HepG2 (cell line): ENCODE data around the gene SRRM4. TPM values are rescaled to one million over a fixed set of nuclear protein-coding genes. Genes with fewer than 3 reads are reported as not detected.

Experiments used
- ATAC-seq: fragments of 200-7000 bp; cut with Tn5 transposase; 3 replicates; pipeline ENCODE4 v1.9.1; 2020; ENCODE audit warnings: mild to moderate bottlenecking, moderate library complexity
- BruUV-seq: library from RNA; stranded (reverse); fragments of 400-500 nt; replicated peaks from 2 replicates; lab custom pipeline; 2021; lab: Mats Ljungman, UMichigan
- CTCF ChIA-PET: fragments of 300-600 bp; formaldehyde crosslinking; extraction: SDS; loops from one replicate; lab custom pipeline; 2021; ENCODE audit warnings: low total read pairs, inconsistent platforms, low intra/inter-chr PET ratio; lab: Yijun Ruan, JAX
- POLR2A ChIA-PET: fragments of 350-600 bp; sonication (Branson Sonifier 250); formaldehyde crosslinking; loops from one replicate; lab custom pipeline; 2020; ENCODE audit warnings: antibody characterized with exemption, inconsistent platforms; lab: Yijun Ruan, JAX
- DNase-seq: peaks from one replicate; pipeline ENCODE4 v3.0.0-alpha.2; 2015; ENCODE audit warnings: low spot score
- FAIRE-seq: peaks from 3 replicates; lab custom pipeline; 2011; peaks lifted over from hg19 to GRCh38; lab: Jason Lieb, UNC
- H2AFZ ChIP-seq: one replicate; pipeline ENCODE4 v1.6.1; 2011; ENCODE audit warnings: low read length, inconsistent platforms
- H3K27ac ChIP-seq: fragments of 300-600 bp; 3 replicates; pipeline ENCODE4 v1.8.0; 2011; ENCODE audit warnings: mixed run types, mild to moderate bottlenecking, mixed read lengths, low read length, inconsistent platforms; ENCODE audit not compliant: insufficient read depth; ENCODE audit errors: extremely low read length
- H3K27me3 ChIP-seq, 2 experiments: fragments of 200-600 bp in 1 of 2; 2 replicates in 1 of 2; 3 replicates in 1 of 2; pipeline versions ENCODE4 v1.6.0 to v1.8.0; 2011; ENCODE audit warnings: low read length in 2 of 2, mild to moderate bottlenecking in 2 of 2, moderate library complexity in 2 of 2, inconsistent platforms in 1 of 2; ENCODE audit not compliant: insufficient read depth in 2 of 2, control insufficient read depth in 1 of 2
- H3K36me3 ChIP-seq, 2 experiments: fragments of 200-600 bp in 1 of 2; replicated peaks in 1 of 2; 2 replicates in 1 of 2; 3 replicates in 1 of 2; pipeline versions ENCODE4 v1.5.1 to v1.8.0; 2011; ENCODE audit warnings: low read length in 2 of 2, inconsistent platforms in 1 of 2; ENCODE audit not compliant: insufficient read depth in 2 of 2, control insufficient read depth in 1 of 2
- H3K4me1 ChIP-seq: 2 replicates; pipeline ENCODE4 v1.5.1; 2012; ENCODE audit warnings: low read length, inconsistent platforms; ENCODE audit not compliant: insufficient read depth
- H3K4me2 ChIP-seq: 2 replicates; pipeline ENCODE4 v1.6.0; 2011; ENCODE audit warnings: low read depth, low read length, inconsistent platforms
- H3K4me3 ChIP-seq, 3 experiments: fragments of 200-600 bp in 1 of 3; sonication (generic), shearing (Covaris generic) in 1 of 3; replicated peaks in 1 of 3; 2 replicates each; pipeline ENCODE4 v1.5.1; 2011 to 2016; ENCODE audit warnings: low read length in 3 of 3, inconsistent platforms in 2 of 3, low read depth in 2 of 3, mild to moderate bottlenecking in 2 of 3, control low read depth in 1 of 3, mixed read lengths in 1 of 3; ENCODE audit not compliant: insufficient read depth in 1 of 3
- H3K79me2 ChIP-seq: one replicate; pipeline ENCODE4 v1.6.1; 2011; ENCODE audit warnings: low read length, inconsistent platforms; ENCODE audit not compliant: insufficient read depth
- H3K9ac ChIP-seq: 2 replicates; pipeline ENCODE4 v1.6.0; 2011; ENCODE audit warnings: mild to moderate bottlenecking, low read depth, low read length, inconsistent platforms; ENCODE audit not compliant: insufficient read depth
- H3K9me3 ChIP-seq: 2 replicates; pipeline ENCODE4 v1.5.1; 2012; ENCODE audit warnings: mild to moderate bottlenecking, low read length
- H4K20me1 ChIP-seq: 2 replicates; pipeline ENCODE4 v1.6.0; 2011; ENCODE audit warnings: inconsistent platforms, mild to moderate bottlenecking, low read length, moderate library complexity; ENCODE audit not compliant: insufficient read depth
- ISX ChIP-seq: sonication (generic); formaldehyde crosslinking; conservative IDR thresholded peaks from 2 replicates; pipeline ENCODE4 v1.5.0; 2020; ENCODE audit warnings: missing genetic modification reagents
- MTF2 ChIP-seq: sonication (generic); formaldehyde crosslinking; IDR thresholded peaks from 2 replicates; pipeline ENCODE4 v1.5.0; 2020; ENCODE audit warnings: missing genetic modification reagents, borderline replicate concordance
- ZNF460 ChIP-seq: sonication (generic); formaldehyde crosslinking; IDR thresholded peaks from 2 replicates; pipeline ENCODE4 v1.5.1; 2020; ENCODE audit warnings: missing genetic modification reagents, mild to moderate bottlenecking, borderline replicate concordance
- ZNF552 ChIP-seq: sonication (generic); formaldehyde crosslinking; IDR thresholded peaks from 2 replicates; pipeline ENCODE4 v1.9.0; 2022; ENCODE audit warnings: missing genetic modification reagents, mild to moderate bottlenecking, borderline replicate concordance
- ZNF629 ChIP-seq: sonication (generic); formaldehyde crosslinking; conservative IDR thresholded peaks from 2 replicates; pipeline ENCODE4 v1.5.0; 2020; ENCODE audit warnings: missing genetic modification reagents
- ZNF768 ChIP-seq: sonication (generic); formaldehyde crosslinking; IDR thresholded peaks from 2 replicates; pipeline ENCODE4 v1.4.0; 2020; ENCODE audit warnings: missing genetic modification reagents
- WGBS: methylation state at CpG from one replicate; pipeline ENCODE4 v1.1.6; 2017; ENCODE audit warnings: low lambda C conversion rate; 5-methylcytosine and 5-hydroxymethylcytosine counted together
- in situ Hi-C: cut with HindIII; loops from 2 replicates; pipeline ENCODE4 v1.10.0; 2017; ENCODE audit warnings: low pct_unique_long_range_greater_than_20kb; ENCODE audit not compliant: extremely low pct_ligation_motif_present
- intact Hi-C: fragments of 100-400 bp; cut with micrococcal nuclease; formaldehyde crosslinking; loops from one replicate; pipeline ENCODE4 v1.10.0; 2022; ENCODE audit not compliant: unreplicated experiment
- polyA plus RNA-seq, 8 experiments: library from polyadenylated mRNA; depleted of rRNA in 3 of 8; stranded (reverse) in 7 of 8; unstranded in 1 of 8; fragments of >200 nt; fragmentation: Illumina TruSeq in 4 of 8; extraction: Trizol in 4 of 8; gene quantifications; 2 replicates each; pipeline versions ENCODE4 v1.2.1 to v1.2.3, GENCODE V29; 2011 to 2016; ENCODE audit warnings: low read depth in 4 of 8, missing spikeins in 1 of 8, mixed read lengths in 1 of 8; ENCODE audit not compliant: insufficient read depth in 1 of 8
- total RNA-seq, 5 experiments: library from RNA; depleted of rRNA; stranded (reverse); fragments of >200 nt; fragmentation: Illumina TruSeq; extraction: Trizol; gene quantifications; 2 replicates each; pipeline ENCODE4 v1.2.3, GENCODE V29; 2016; ENCODE audit warnings: low read depth in 1 of 5

Gene SRRM4
- total and polyA plus RNA-seq, 2 of the 13 experiments (the other 11 are each of a cell fraction or from before 2014, with no cell fraction given), result not detected

DNA sequence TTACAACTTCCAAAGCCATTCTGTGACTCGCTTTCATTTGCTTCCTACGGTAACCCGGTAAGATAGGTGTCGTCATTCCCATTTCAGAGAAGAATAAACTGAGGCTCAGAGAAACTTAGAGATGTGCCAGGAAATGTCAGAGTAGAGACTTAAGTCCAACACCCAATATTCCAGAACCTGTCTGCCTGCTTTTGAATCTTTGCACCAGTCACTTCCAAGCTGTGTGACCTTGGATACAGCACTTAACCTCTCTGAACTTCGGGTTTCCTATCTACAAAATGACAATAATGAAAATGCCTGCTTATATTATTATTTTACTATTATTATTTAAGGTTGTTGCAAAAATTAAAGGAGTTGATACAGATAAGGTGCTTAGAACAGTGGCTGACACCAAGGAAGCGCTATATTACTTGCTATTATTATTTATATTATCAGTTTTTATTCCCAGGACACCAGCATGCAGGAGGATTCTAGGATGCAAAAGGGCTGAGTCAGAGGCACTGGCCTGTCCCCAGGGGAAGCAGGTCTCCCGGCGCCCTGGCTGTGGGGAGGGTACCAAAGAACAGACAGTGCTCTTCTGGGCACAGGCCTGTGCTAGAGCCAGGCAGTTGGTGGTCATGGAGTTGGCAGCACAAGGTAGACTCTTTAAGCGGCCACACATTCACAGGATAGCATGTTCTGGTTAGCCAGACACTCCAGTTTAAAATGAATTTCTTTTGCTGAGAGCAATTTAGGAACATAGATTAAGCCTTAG, 202.8 kb downstream of the SRRM4 start:
- Histone ChIP-seq H4K20me1 (no peaks in the 10 kb centered on the region), H3K9me3 (no peaks in the 10 kb centered on the region), H2AFZ (no peak overlapping the region), H3K79me2 (no peaks in the 10 kb centered on the region), H3K4me2 (no peak overlapping the region), H3K4me3 (no peak overlapping the region), H3K9ac (no peak overlapping the region), H3K4me1 (peaks cover 11% of the 10 kb centered on the region; the same call in 1 of the 2 replicates), H3K27me3 (peaks cover 0 to 8% of the 10 kb centered on the region in 2 experiments; a peak in 2 of 5 replicates), H3K36me3 (no peaks in the 10 kb centered on the region), H3K27ac (no peak overlapping the region)
- intact Hi-C loops, result no loop called here
- DNase-seq, result no peak
- 64% methylated on average over 9 of the region's 9 CpGs for WGBS
- TF ChIP-seq ISX (CRISPR knock-in tag) (no peak), ZNF768 (CRISPR knock-in tag) (peak; percentile 38; the same call in 1 of the 2 replicates), ZNF460 (no peak), MTF2 (CRISPR knock-in tag) (no peak), ZNF629 (CRISPR knock-in tag) (0 out of 2 replicates have a peak, but pooled peaks have one; percentile 19)
- no peak for FAIRE-seq
- ChIA-PET POLR2A (no interaction called here), CTCF (no interaction called here)
- in situ Hi-C loops, result no loop called here
- BruUV-seq, result no TSS peak
- ATAC-seq, result no peak

DNA sequence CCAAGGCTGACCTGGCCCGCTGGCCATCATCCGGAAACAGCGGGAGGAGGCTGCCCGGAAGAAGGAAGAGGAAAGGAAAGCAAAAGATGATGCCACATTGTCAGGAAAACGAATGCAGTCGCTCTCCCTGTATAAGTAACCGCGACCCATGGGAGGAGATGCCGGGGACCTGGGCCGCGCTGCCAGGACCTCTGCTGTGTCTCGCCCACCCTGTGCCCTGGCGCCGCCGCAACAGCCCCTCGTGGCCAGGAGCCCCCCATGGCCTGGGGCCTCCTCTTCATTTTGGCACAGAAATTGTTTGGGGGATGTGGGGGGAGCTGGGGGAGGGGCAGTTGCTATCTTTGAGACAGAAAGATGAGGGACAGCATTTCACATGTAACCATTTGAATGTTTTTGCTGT, 213.9 kb downstream of the SRRM4 start:
- intact Hi-C loops (no loop called here), in situ Hi-C loops (no loop called here)
- Histone ChIP-seq H3K4me1 (no peaks in the 10 kb centered on the region), H3K4me2 (no peak overlapping the region), H3K9me3 (no peaks in the 10 kb centered on the region), H2AFZ (no peak overlapping the region), H3K36me3 (no peaks in the 10 kb centered on the region), H3K27me3 (no peaks in the 10 kb centered on the region; a peak in 1 of 5 replicates), H3K4me3 (no peak overlapping the region), H4K20me1 (no peaks in the 10 kb centered on the region), H3K9ac (no peak overlapping the region), H3K27ac (no peak overlapping the region), H3K79me2 (no peaks in the 10 kb centered on the region)
- no peak for TF ChIP-seq ZNF552
- no peak for FAIRE-seq
- no peak for DNase-seq
- 81% methylated on average over 16 of the region's 16 CpGs for WGBS
- BruUV-seq, result no TSS peak
- ATAC-seq, result no peak
- CTCF ChIA-PET, result no interaction called here
- POLR2A ChIA-PET, result no interaction called here
